Neural progenitor cell (in vitro differentiated cells): ENCODE data around the gene PLEKHA1. TPM values are rescaled to one million over a fixed set of nuclear protein-coding genes. Genes with fewer than 3 reads are reported as not detected.

Experiments
- DNase-seq: peaks from one replicate; pipeline ENCODE4 v3.0.0-alpha.2; 2016; ENCODE audit warnings: low spot score
- H2AFZ ChIP-seq: fragments of 200-600 bp; sonication (generic); replicated peaks from 2 replicates; pipeline ENCODE4 v1.6.1; 2016; ENCODE audit warnings: antibody characterized with exemption
- H3F3A ChIP-seq: fragments of 200-600 bp; sonication (generic); 2 replicates; pipeline ENCODE4 v1.6.1; 2016; ENCODE audit warnings: antibody characterized with exemption, low read depth
- H3K27ac ChIP-seq: fragments of 200-600 bp; sonication (generic); 2 replicates; pipeline ENCODE4 v1.5.1; 2016; ENCODE audit warnings: mild to moderate bottlenecking
- H3K27me3 ChIP-seq: fragments of 200-600 bp; sonication (generic); 2 replicates; pipeline ENCODE4 v1.6.1; 2016; ENCODE audit warnings: mild to moderate bottlenecking, moderate library complexity
- H3K36me3 ChIP-seq: fragments of 200-600 bp; sonication (generic); 2 replicates; pipeline ENCODE4 v1.5.1; 2016
- H3K4me1 ChIP-seq: fragments of 200-600 bp; sonication (generic); 2 replicates; pipeline ENCODE4 v1.6.1; 2016; ENCODE audit warnings: mixed run types
- H3K4me2 ChIP-seq: fragments of 200-600 bp; sonication (generic); 2 replicates; pipeline ENCODE4 v1.6.1; 2016
- H3K4me3 ChIP-seq: fragments of 200-600 bp; sonication (generic); 2 replicates; pipeline ENCODE4 v1.5.1; 2016
- H3K79me2 ChIP-seq: fragments of 200-600 bp; sonication (generic); 2 replicates; pipeline ENCODE4 v1.6.1; 2016; ENCODE audit warnings: low read depth
- H3K9ac ChIP-seq: fragments of 200-600 bp; sonication (generic); 2 replicates; pipeline ENCODE4 v1.6.1; 2016
- H3K9me3 ChIP-seq: fragments of 200-600 bp; sonication (generic); 2 replicates; pipeline ENCODE4 v1.5.1; 2016; ENCODE audit warnings: low read depth
- H4K20me1 ChIP-seq: fragments of 200-600 bp; sonication (generic); 2 replicates; pipeline ENCODE4 v1.6.1; 2016; ENCODE audit warnings: low read depth
- H3K27ac Mint-ChIP-seq: 3 replicates; pipeline ENCODE4 v1.8.0; 2021; ENCODE audit warnings: mixed read lengths
- H3K27me3 Mint-ChIP-seq: 2 replicates; pipeline ENCODE4 v1.8.0; 2022; ENCODE audit warnings: low read depth, mild to moderate bottlenecking, inconsistent platforms, moderate library complexity, mixed read lengths; ENCODE audit not compliant: insufficient read depth
- H3K36me3 Mint-ChIP-seq: 3 replicates; pipeline ENCODE4 v1.8.0; 2021; ENCODE audit warnings: mixed read lengths
- H3K4me1 Mint-ChIP-seq: 3 replicates; pipeline ENCODE4 v1.8.0; 2021; ENCODE audit warnings: mixed read lengths
- H3K4me3 Mint-ChIP-seq: 3 replicates; pipeline ENCODE4 v1.8.0; 2021; ENCODE audit warnings: mild to moderate bottlenecking, moderate library complexity, mixed read lengths
- H3K9me3 Mint-ChIP-seq: 3 replicates; pipeline ENCODE4 v1.8.0; 2020; ENCODE audit warnings: mixed read lengths
- EZH2 ChIP-seq: fragments of 200-600 bp; sonication (generic); IDR thresholded peaks from 2 replicates; pipeline ENCODE4 v1.6.1; 2017; ENCODE audit warnings: antibody characterized with exemption, mild to moderate bottlenecking, moderate library complexity
- EZH2phosphoT487 ChIP-seq: fragments of 200-600 bp; sonication (generic); IDR thresholded peaks from 2 replicates; pipeline ENCODE4 v1.6.1; 2017; ENCODE audit warnings: antibody characterized with exemption
- total RNA-seq: library from RNA; depleted of rRNA; stranded (reverse); fragments of >200 nt; gene quantifications from 2 replicates; pipeline ENCODE4 v1.2.3, GENCODE V29; 2015; ENCODE audit warnings: low replicate concordance
- TF ChIP-seq, protein P1 (sequence below): fragments of 200-600 bp; sonication (generic); IDR thresholded peaks from 2 replicates; pipeline ENCODE4 v1.5.1; 2017; ENCODE audit warnings: antibody characterized with exemption, mild to moderate bottlenecking

PLEKHA1 gene
- total RNA-seq, 1 donor from 2014 or later, result 79.1 TPM

DNA sequence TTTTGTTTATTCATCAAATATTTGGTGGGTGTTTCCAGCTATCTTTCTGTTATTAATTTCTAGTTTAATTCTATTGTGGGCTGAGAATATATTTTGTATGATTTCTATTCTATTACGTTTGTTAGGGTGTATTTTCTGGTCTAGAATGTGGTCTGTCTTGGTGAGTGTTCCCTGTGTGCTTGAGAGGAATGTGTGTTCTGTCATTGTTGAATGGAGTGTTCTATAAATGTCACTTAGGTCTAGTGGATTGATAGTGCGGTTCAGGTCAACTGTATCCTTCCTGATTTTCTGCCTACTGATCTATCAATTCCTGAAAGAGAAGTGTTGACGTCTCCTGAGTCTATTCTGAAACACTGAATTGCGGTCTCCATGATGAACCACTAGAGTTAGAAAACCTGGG is 95.3 kb downstream of the PLEKHA1 start:
- H3K36me3 ChIP-seq, result no peaks in the 10 kb centered on the region
- H3K27ac ChIP-seq, result no peak overlapping the region
- Mint-ChIP-seq H3K4me3 (no peak overlapping the region), H3K27me3 (peaks cover 9% of the 10 kb centered on the region), H3K9me3 (no peaks in the 10 kb centered on the region), H3K27ac (no peak overlapping the region), H3K36me3 (no peaks in the 10 kb centered on the region), H3K4me1 (peaks cover 14% of the 10 kb centered on the region)
- H3K79me2 ChIP-seq, result no peaks in the 10 kb centered on the region
- H2AFZ ChIP-seq, result no peak overlapping the region
- no peak overlapping the region for H3K9ac ChIP-seq
- H3K27me3 ChIP-seq, result peaks cover 25% of the 10 kb centered on the region
- peaks cover 4% of the 10 kb centered on the region for H3K4me1 ChIP-seq
- no peaks in the 10 kb centered on the region for H4K20me1 ChIP-seq
- H3K4me3 ChIP-seq, result no peak overlapping the region
- H3K4me2 ChIP-seq, result no peak overlapping the region
- no peak for DNase-seq
- no peaks in the 10 kb centered on the region for H3K9me3 ChIP-seq
- no peaks in the 10 kb centered on the region for H3F3A ChIP-seq
- TF ChIP-seq EZH2 (no peak), EZH2phosphoT487 (no peak)
- TF ChIP-seq, protein P1, sequence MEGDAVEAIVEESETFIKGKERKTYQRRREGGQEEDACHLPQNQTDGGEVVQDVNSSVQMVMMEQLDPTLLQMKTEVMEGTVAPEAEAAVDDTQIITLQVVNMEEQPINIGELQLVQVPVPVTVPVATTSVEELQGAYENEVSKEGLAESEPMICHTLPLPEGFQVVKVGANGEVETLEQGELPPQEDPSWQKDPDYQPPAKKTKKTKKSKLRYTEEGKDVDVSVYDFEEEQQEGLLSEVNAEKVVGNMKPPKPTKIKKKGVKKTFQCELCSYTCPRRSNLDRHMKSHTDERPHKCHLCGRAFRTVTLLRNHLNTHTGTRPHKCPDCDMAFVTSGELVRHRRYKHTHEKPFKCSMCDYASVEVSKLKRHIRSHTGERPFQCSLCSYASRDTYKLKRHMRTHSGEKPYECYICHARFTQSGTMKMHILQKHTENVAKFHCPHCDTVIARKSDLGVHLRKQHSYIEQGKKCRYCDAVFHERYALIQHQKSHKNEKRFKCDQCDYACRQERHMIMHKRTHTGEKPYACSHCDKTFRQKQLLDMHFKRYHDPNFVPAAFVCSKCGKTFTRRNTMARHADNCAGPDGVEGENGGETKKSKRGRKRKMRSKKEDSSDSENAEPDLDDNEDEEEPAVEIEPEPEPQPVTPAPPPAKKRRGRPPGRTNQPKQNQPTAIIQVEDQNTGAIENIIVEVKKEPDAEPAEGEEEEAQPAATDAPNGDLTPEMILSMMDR, result no peak

GRCh38 chr10:122471531-122472177 is 97.1 kb downstream of the PLEKHA1 start:
- H3K9ac ChIP-seq, result no peak overlapping the region
- no peaks in the 10 kb centered on the region for H3K36me3 ChIP-seq
- no peak for DNase-seq
- no peak overlapping the region for H3K27ac ChIP-seq
- H3K27me3 Mint-ChIP-seq, result peaks cover 12% of the 10 kb centered on the region
- no peaks in the 10 kb centered on the region for H3K36me3 Mint-ChIP-seq
- no peaks in the 10 kb centered on the region for H3K79me2 ChIP-seq
- H3K27me3 ChIP-seq, result peaks cover 7% of the 10 kb centered on the region
- H3K4me1 Mint-ChIP-seq, result peaks cover 32% of the 10 kb centered on the region
- H3K4me1 ChIP-seq, result peaks cover 20% of the 10 kb centered on the region
- no peak overlapping the region for H3K4me2 ChIP-seq
- no peaks in the 10 kb centered on the region for H3K9me3 ChIP-seq
- H2AFZ ChIP-seq, result no peak overlapping the region
- peaks cover 7% of the 10 kb centered on the region for H4K20me1 ChIP-seq
- no peak overlapping the region for H3K4me3 ChIP-seq
- no peak overlapping the region for H3K27ac Mint-ChIP-seq
- TF ChIP-seq, protein P1, result no peak
- H3K9me3 Mint-ChIP-seq, result no peaks in the 10 kb centered on the region
- H3F3A ChIP-seq, result peaks cover 12% of the 10 kb centered on the region
- H3K4me3 Mint-ChIP-seq, result no peak overlapping the region

- H3K4me3 ChIP-seq, result no peak overlapping the region
- H3K9me3 ChIP-seq, result no peaks in the 10 kb centered on the region
- no peak for DNase-seq
- no peak overlapping the region for H3K4me3 Mint-ChIP-seq
- H3K9ac ChIP-seq, result no peak overlapping the region
- H3K4me2 ChIP-seq, result no peak overlapping the region
- H3K27ac Mint-ChIP-seq, result no peak overlapping the region
- no peaks in the 10 kb centered on the region for H3K36me3 ChIP-seq
- H4K20me1 ChIP-seq, result peaks cover 7% of the 10 kb centered on the region
- H3K27me3 ChIP-seq, result no peaks in the 10 kb centered on the region
- H3K9me3 Mint-ChIP-seq, result no peaks in the 10 kb centered on the region
- H3K36me3 Mint-ChIP-seq, result no peaks in the 10 kb centered on the region
- H3K4me1 Mint-ChIP-seq, result peaks cover 45% of the 10 kb centered on the region
- peaks cover 11% of the 10 kb centered on the region for H3K27me3 Mint-ChIP-seq
- H3F3A ChIP-seq, result peaks cover 12% of the 10 kb centered on the region
- H3K79me2 ChIP-seq, result no peaks in the 10 kb centered on the region
- H3K4me1 ChIP-seq, result peaks cover 20% of the 10 kb centered on the region
- TF ChIP-seq, protein P1, result no peak
- TF ChIP-seq EZH2 (no peak), EZH2phosphoT487 (no peak)
- no peak overlapping the region for H3K27ac ChIP-seq
- H2AFZ ChIP-seq, result no peak overlapping the region
These were observed 98.6 kb downstream of the PLEKHA1 start for GRCh38 chr10:122473116-122473515.
